Tibial nerve (tissue), 4 donors: ENCODE data around the gene MAN1A1. TPM values are rescaled to one million over a fixed set of nuclear protein-coding genes. Genes with fewer than 3 reads are reported as not detected.

Experiments
- DNase-seq, 2 donors: peaks; one replicate each; pipeline ENCODE4 v3.0.0-alpha.2; 2019; ENCODE audit warnings: low spot score in 2 of 2
- H3K27ac ChIP-seq, 4 donors: fragments of 200-600 bp; sonication (generic) in 3 of 4; one replicate each; pipeline ENCODE4 v1.5.1; 2017 to 2019; ENCODE audit warnings: mild to moderate bottlenecking in 1 of 4
- H3K27me3 ChIP-seq, 2 donors: fragments of 200-600 bp; sonication (generic) in 1 of 2; one replicate each; pipeline versions ENCODE4 v1.5.1 to v1.6.0; 2017 to 2019
- H3K36me3 ChIP-seq, 3 donors: fragments of 200-600 bp; sonication (generic); one replicate each; pipeline ENCODE4 v1.5.1; 2018 to 2019
- H3K4me1 ChIP-seq, 4 donors: fragments of 200-600 bp; sonication (generic) in 3 of 4; one replicate each; pipeline ENCODE4 v1.5.1; 2017 to 2019
- H3K4me3 ChIP-seq, 4 donors: fragments of 200-600 bp; sonication (generic) in 3 of 4; one replicate each; pipeline ENCODE4 v1.5.1; 2017 to 2019; ENCODE audit warnings: mild to moderate bottlenecking in 1 of 4, moderate library complexity in 1 of 4
- H3K9me3 ChIP-seq, 4 donors: fragments of 200-600 bp; sonication (generic) in 3 of 4; one replicate each; pipeline ENCODE4 v1.5.1; 2017 to 2019
- EP300 ChIP-seq, 2 donors: sonication (generic); formaldehyde crosslinking; IDR thresholded peaks; one replicate each; pipeline ENCODE4 v1.6.1; 2017; ENCODE audit warnings: antibody characterized with exemption in 2 of 2, mild to moderate bottlenecking in 1 of 2
- POLR2A ChIP-seq, 2 donors: fragments of 450-650 bp; IDR thresholded peaks; one replicate each; pipeline ENCODE4 v1.6.1; 2017; ENCODE audit warnings: antibody characterized with exemption in 2 of 2, mild to moderate bottlenecking in 2 of 2, moderate library complexity in 2 of 2
- WGBS, 2 donors: methylation state at CpG; one replicate each; pipeline ENCODE4 v1.1.5; 2018; 5-methylcytosine and 5-hydroxymethylcytosine counted together
- total RNA-seq, 4 donors: library from RNA; depleted of rRNA; stranded (reverse); fragments of >200 nt; gene quantifications; one replicate each; pipeline ENCODE4 v1.1.0, GENCODE V29; 2016
- TF ChIP-seq, protein P1 (sequence below), 5 experiments: fragments of 200-600 bp in 3 of 5; fragments of 450-650 bp in 2 of 5; sonication (generic) in 3 of 5; IDR thresholded peaks; one replicate each; pipeline ENCODE4 v1.5.1; 2016 to 2019; ENCODE audit warnings: antibody characterized with exemption in 5 of 5, mild to moderate bottlenecking in 3 of 5, moderate library complexity in 2 of 5

Gene MAN1A1
- total RNA-seq, 4 donors from 2014 or later = 118 to 287 (median 154) TPM

DNA sequence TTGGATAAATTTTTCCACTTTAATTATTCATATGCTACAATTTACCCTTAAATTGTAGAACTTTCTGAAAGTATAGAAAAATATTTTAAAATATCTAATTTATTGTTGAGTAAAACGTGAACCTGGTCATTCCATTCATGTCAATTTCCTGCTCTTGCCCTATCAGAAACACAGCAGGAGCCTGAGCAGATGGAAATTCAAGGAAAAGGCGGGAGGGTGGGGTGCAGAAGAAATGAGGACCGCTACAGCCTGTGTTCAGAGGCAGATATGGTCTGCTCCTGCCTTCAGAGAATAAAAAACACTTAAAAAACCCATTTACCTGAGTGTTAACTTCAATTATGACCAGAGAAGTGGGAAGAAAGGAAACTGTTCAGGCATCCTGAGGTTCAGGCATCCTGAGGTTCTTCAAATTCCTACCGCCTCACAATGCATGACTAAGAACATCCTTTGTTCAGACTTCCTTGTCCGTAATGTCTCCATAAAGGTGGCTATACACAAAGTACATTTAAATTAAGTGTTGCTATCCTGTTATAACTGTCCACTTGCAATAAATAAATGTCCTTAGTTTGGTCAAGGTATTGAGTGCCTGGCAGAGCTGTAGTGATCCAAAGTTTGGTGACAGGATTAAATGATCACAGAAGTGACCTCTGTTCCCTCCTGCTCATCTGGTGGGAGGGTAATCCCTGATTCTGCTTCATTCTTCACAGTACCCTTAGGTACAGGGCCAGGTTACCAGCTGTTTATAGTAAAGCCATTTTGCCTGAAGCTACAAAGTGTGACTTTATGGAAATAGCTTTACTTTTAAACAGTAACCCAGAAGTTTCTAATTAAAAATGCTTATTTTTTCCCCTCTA lies 109.1 kb downstream of the MAN1A1 start:
- Histone ChIP-seq H3K9me3 (peaks cover 0 to 10% (median 0%) of the 10 kb centered on the region in 4 donors), H3K27me3 (no peaks in the 10 kb centered on the region), H3K4me3 (no peak overlapping the region), H3K4me1 (peaks cover 0 to 17% (median 2%) of the 10 kb centered on the region in 4 donors), H3K27ac (no peak overlapping the region), H3K36me3 (peaks cover 0 to 12% (median 0%) of the 10 kb centered on the region in 3 donors)
- 86 to 95% methylated on average over 5 of the region's 5 CpGs for whole genome bisulfite sequencing, 2 donors
- no peak for DNase-seq
- TF ChIP-seq POLR2A (IDR thresholded peaks at IDR 0.05) (no peak), EP300 (IDR thresholded peaks at IDR 0.05) (no peak)
- TF ChIP-seq, protein P1, sequence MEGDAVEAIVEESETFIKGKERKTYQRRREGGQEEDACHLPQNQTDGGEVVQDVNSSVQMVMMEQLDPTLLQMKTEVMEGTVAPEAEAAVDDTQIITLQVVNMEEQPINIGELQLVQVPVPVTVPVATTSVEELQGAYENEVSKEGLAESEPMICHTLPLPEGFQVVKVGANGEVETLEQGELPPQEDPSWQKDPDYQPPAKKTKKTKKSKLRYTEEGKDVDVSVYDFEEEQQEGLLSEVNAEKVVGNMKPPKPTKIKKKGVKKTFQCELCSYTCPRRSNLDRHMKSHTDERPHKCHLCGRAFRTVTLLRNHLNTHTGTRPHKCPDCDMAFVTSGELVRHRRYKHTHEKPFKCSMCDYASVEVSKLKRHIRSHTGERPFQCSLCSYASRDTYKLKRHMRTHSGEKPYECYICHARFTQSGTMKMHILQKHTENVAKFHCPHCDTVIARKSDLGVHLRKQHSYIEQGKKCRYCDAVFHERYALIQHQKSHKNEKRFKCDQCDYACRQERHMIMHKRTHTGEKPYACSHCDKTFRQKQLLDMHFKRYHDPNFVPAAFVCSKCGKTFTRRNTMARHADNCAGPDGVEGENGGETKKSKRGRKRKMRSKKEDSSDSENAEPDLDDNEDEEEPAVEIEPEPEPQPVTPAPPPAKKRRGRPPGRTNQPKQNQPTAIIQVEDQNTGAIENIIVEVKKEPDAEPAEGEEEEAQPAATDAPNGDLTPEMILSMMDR (IDR thresholded peaks at IDR 0.05) = no peak

DNA sequence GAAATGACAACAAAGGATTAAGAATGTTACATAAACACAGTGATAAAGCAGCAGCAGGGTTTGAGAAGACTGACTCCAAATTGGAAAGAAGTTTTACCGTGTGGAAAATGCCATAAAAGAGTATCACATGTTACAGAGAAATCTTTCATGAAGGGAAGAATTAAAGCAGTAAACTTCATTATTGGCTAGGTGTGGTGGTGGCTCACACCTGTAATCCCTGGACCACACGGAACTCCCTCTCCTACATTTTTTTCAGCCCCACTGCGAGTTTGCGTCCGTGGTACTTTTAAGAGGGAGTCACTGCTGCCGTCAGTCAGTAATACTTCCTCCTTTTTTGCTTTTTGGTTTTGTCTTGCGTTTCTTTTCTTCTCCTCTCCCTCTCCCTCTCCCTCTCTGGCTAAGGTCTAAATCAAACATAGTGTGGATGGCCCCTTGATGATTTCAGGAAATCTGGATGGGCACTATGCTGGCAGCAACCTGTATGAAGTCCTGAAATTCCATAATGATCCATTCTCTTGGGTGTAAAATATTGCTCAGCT lies 112.3 kb downstream of the MAN1A1 start:
- peaks cover 0 to 24% (median 0%) of the 10 kb centered on the region in 3 donors for H3K36me3 ChIP-seq
- no peak overlapping the region for H3K4me3 ChIP-seq
- peaks cover 0 to 10% (median 0%) of the 10 kb centered on the region in 4 donors for H3K9me3 ChIP-seq
- H3K27me3 ChIP-seq = no peaks in the 10 kb centered on the region
- H3K4me1 ChIP-seq = peaks cover 0 to 10% (median 2%) of the 10 kb centered on the region in 4 donors
- H3K27ac ChIP-seq = no peak overlapping the region
- TF ChIP-seq, protein P1 (IDR thresholded peaks at IDR 0.05) = no peak
- TF ChIP-seq EP300 (IDR thresholded peaks at IDR 0.05) (no peak), POLR2A (IDR thresholded peaks at IDR 0.05) (no peak)
- no peak for DNase-seq
- WGBS, 2 donors = 81 to 93% methylated on average over 7 of the region's 7 CpGs

DNA sequence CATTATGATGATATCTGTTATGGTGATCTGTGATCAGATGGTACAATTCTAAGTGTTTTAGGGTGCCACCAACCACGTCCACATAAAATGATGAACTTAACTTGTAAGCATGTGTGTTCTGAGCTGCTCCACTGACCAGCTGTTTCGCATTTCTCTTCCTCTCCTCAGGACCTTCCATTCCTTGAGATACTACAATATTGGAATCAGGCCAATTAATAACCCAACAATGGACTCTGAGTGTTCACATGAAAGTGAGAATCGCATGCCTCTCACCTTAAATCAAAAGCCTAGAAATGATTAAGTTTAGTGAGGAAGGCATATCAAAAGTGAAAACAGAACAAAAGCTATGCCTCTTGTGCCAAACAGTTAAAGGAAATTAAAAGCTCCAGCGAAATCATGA lies 114.6 kb downstream of the MAN1A1 start:
- Histone ChIP-seq H3K4me3 (no peak overlapping the region), H3K27ac (no peak overlapping the region), H3K9me3 (peaks cover 0 to 10% (median 0%) of the 10 kb centered on the region in 4 donors), H3K27me3 (no peaks in the 10 kb centered on the region), H3K36me3 (peaks cover 0 to 35% (median 0%) of the 10 kb centered on the region in 3 donors), H3K4me1 (no peaks in the 10 kb centered on the region)
- DNase-seq = no peak
- TF ChIP-seq EP300 (IDR thresholded peaks at IDR 0.05) = no peak
- no peak for TF ChIP-seq POLR2A (IDR thresholded peaks at IDR 0.05)
- WGBS, 2 donors = 89 to 95% methylated on average over 4 of the region's 4 CpGs

DNA sequence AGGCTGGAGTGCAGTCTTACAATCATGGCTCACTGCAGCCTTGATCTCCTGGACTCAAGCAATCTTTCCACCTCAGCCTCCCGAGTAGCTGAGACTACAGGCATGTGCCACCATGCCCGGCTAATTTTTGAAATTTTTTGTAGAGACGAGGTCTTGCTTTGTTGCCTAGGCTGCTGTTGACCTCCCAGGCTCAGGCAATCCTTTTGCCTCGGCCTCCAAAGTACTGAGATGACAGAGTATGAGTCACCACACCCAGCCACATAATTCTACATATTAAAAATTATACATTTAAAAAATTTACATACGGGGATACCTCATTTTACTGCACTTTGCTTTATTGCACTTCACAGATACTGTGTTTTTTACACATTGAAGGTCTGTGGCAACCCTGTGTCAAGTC lies 115.1 kb downstream of the MAN1A1 start:
- H3K27ac ChIP-seq = no peak overlapping the region
- 80 to 84% methylated on average over 5 of the region's 5 CpGs for WGBS, 2 donors
- no peak for DNase-seq
- H3K4me1 ChIP-seq = no peaks in the 10 kb centered on the region
- TF ChIP-seq, protein P1 (IDR thresholded peaks at IDR 0.05) = no peak
- TF ChIP-seq EP300 (IDR thresholded peaks at IDR 0.05) (no peak), POLR2A (IDR thresholded peaks at IDR 0.05) (no peak)
- H3K27me3 ChIP-seq = no peaks in the 10 kb centered on the region
- H3K4me3 ChIP-seq = no peak overlapping the region
- peaks cover 0 to 10% (median 0%) of the 10 kb centered on the region in 4 donors for H3K9me3 ChIP-seq
- H3K36me3 ChIP-seq = peaks cover 0 to 35% (median 0%) of the 10 kb centered on the region in 3 donors

DNA sequence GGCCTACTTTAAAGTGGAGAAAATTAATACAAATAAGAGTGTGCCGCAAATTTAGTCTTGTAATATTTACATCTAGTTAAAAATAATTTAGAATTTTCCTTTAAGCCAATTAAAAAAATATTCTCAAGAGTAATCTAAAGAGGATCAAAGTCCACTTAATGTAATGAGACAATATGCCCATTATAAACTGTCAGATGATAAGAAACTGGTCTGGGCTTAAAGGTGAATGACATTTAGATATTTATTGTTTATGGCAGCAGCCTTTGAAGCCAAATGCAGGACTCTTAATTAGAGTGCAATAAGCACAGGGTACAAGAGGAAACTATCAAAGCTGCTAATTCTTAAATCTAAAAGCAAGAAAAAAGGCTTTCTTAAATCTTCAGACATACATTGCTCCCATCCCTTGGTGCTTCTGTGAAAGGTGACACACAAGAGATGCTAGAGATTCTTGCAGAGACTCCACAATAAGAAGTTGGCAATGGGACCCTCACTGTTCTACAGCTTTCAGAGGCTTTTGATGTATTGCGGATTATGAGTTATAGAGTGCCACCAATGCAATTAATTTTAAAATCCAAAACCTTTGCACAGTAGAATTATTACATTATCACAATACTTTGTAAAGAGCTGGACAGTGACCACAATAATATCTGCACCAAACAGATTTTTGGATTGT lies 116.1 kb downstream of the MAN1A1 start:
- no peak overlapping the region for H3K4me3 ChIP-seq
- H3K36me3 ChIP-seq = peaks cover 0 to 35% (median 0%) of the 10 kb centered on the region in 3 donors
- no peaks in the 10 kb centered on the region for H3K27me3 ChIP-seq
- no peak overlapping the region for H3K27ac ChIP-seq
- WGBS, 2 donors = 96 to 97% methylated on average over 2 of the region's 2 CpGs
- no peak for DNase-seq
- H3K4me1 ChIP-seq = no peaks in the 10 kb centered on the region
- TF ChIP-seq, protein P1 (IDR thresholded peaks at IDR 0.05) = no peak
- H3K9me3 ChIP-seq = peaks cover 0 to 10% (median 0%) of the 10 kb centered on the region in 4 donors
